ENCODE data around the gene GRIK4. TPM values are rescaled to one million over a fixed set of nuclear protein-coding genes. Genes with fewer than 3 reads are reported as not detected.

The GRIK4 gene
- total RNA-seq, 2 donors from 2014 or later = 0.05 to 1.7 TPM

GRCh38 chr11:120966840-120967239 lies 455.3 kb downstream of the GRIK4 start:
- intact Hi-C loops (cut with DNase I) = no loop called here
- Histone ChIP-seq H3K4me1 (replicated peaks) (no peaks in the 10 kb centered on the region), H3K36me3 (no peaks in the 10 kb centered on the region), H3K9me3 (no peaks in the 10 kb centered on the region), H3K27me3 (replicated peaks; ENCODE audit: insufficient read depth) (no peaks in the 10 kb centered on the region), H3K4me3 (no peak overlapping the region), H3K27ac (no peak overlapping the region)
- WGBS = 87% methylated on average over 14 of the region's 14 CpGs
- no peak for DNase-seq (ENCODE audit: low spot score)
- TF ChIP-seq CTCF (IDR thresholded peaks at IDR 0.05) (no peak), POLR2A (IDR thresholded peaks at IDR 0.05) (no peak), POLR2AphosphoS5 (IDR thresholded peaks at IDR 0.05) (no peak)

DNA sequence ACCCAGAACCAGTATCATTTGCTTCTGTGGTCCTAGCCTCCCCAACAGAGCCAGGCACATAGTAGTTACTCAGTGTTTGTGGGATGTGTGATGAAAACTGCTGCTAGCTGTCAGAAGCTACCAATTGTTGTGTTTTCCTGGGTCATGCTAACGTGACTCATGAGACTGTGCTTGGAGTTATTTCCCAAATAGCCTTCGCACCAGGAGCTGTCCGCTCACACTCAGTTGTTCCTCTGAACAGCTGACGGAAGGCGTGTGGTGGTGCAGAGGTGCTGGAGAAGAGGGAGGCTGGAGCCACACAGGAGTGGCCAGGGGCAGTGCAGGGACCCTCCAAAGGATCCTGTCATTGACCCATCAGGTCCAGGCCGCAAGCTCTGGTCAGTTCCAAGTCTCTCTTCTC lies 458.4 kb downstream of the GRIK4 start:
- TF ChIP-seq POLR2A (IDR thresholded peaks at IDR 0.05) = no peak
- no peak for TF ChIP-seq POLR2AphosphoS5 (IDR thresholded peaks at IDR 0.05)
- TF ChIP-seq CTCF (IDR thresholded peaks at IDR 0.05) = no peak
- Histone ChIP-seq H3K27me3 (replicated peaks; ENCODE audit: insufficient read depth) (no peaks in the 10 kb centered on the region), H3K4me1 (replicated peaks) (no peaks in the 10 kb centered on the region), H3K9me3 (no peaks in the 10 kb centered on the region), H3K27ac (no peak overlapping the region), H3K36me3 (no peaks in the 10 kb centered on the region), H3K4me3 (no peak overlapping the region)
- DNase-seq (ENCODE audit: low spot score) = no peak
- intact Hi-C loops (cut with DNase I) = no loop called here
- WGBS = 90% methylated on average over 6 of the region's 6 CpGs

DNA sequence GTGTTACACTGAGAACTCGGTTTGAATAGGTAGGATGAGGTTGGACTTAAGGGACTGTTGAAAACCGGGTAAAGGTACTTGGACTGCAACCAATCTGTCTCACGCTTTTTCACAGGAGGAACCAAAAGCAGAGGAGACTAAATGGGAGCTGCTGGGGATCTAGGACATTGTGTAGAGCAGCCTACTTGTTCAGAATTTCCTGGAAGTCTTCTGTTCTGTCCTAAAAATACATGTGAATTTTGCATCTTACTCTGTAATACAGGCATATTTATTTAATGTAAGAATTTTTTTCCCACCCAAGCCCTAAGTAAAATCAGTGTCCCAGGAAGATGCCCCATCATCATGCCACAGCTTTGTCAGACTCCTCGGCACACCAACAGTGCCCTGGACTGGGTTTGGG lies 460.3 kb downstream of the GRIK4 start:
- no peak overlapping the region for H3K27ac ChIP-seq
- intact Hi-C loops (cut with DNase I) = no loop called here
- WGBS = 86% methylated on average over 4 of the region's 4 CpGs

DNA sequence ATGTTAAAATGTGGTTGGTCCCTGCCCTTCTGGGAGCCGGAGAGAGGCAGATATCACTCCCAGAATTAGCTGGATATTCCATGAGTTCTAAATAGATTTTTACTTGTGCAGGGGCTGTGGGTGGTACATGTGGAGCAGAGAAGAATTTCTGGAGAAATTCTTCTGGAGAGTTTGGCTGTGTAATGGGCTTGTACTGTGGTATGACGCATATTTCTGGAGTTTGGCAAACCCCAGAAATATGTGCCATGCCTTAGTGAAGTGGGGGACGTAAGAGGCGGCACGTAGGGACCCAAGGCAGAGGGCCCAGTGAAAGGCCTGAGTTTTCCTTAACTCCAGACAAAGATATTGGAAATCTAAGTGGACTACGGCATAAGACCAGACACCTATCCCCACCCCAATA lies 461.1 kb downstream of the GRIK4 start:
- 94% methylated on average over 6 of the region's 6 CpGs for WGBS
- Histone ChIP-seq H3K36me3 (no peaks in the 10 kb centered on the region), H3K27ac (no peak overlapping the region)

More for the DNA sequence above, 460.3 kb downstream of the GRIK4 start:
- no peaks in the 10 kb centered on the region for H3K36me3 ChIP-seq
- no peak overlapping the region for H3K4me3 ChIP-seq
- TF ChIP-seq POLR2AphosphoS5 (IDR thresholded peaks at IDR 0.05) (no peak), POLR2A (IDR thresholded peaks at IDR 0.05) (no peak), CTCF (IDR thresholded peaks at IDR 0.05) (no peak)
- H3K9me3 ChIP-seq = no peaks in the 10 kb centered on the region
- DNase-seq (ENCODE audit: low spot score) = no peak
- H3K27me3 ChIP-seq (replicated peaks; ENCODE audit: insufficient read depth) = no peaks in the 10 kb centered on the region
- H3K4me1 ChIP-seq (replicated peaks) = no peaks in the 10 kb centered on the region

More for the DNA sequence above, 461.1 kb downstream of the GRIK4 start:
- H3K4me3 ChIP-seq = no peak overlapping the region
- intact Hi-C loops (cut with DNase I) = no loop called here
- no peaks in the 10 kb centered on the region for H3K4me1 ChIP-seq (replicated peaks)
- no peaks in the 10 kb centered on the region for H3K9me3 ChIP-seq
- TF ChIP-seq POLR2AphosphoS5 (IDR thresholded peaks at IDR 0.05) (no peak), CTCF (IDR thresholded peaks at IDR 0.05) (no peak), POLR2A (IDR thresholded peaks at IDR 0.05) (no peak)
- no peaks in the 10 kb centered on the region for H3K27me3 ChIP-seq (replicated peaks; ENCODE audit: insufficient read depth)
- no peak for DNase-seq (ENCODE audit: low spot score)
